Stimulated activated CD4-positive, alpha-beta T cell treated with anti-CD3 and anti-CD28 coated beads, Interleukin-12 subunit alpha, Interleukin-12 subunit beta, amount 100 ng/mL, for 4 hours (primary cell): ENCODE measurements around the gene PRH2.

Experiments
- DNase-seq: peaks from one replicate; pipeline ENCODE4 v3.0.0-alpha.2; 2020

The PRH2 gene

DNA sequence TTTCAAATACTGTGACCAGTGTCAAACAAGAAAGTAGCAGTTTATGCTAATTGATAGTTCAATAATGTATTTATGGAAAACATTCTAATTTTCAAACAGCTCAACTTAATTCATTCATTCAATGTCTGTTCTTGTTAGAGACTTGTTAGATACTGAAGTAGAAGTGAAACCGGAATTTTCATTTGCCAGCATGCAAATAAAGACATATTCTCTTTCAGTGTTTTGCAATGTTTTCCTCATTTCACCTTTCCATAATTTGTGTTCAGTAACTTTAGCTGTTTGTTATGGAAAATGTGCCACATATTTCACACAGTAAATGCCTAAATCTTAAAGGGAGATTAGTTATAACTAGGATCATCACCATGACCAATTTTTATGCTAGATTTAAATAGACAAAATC is 36.4 kb downstream of the PRH2 start:
- no peak for DNase-seq

DNA sequence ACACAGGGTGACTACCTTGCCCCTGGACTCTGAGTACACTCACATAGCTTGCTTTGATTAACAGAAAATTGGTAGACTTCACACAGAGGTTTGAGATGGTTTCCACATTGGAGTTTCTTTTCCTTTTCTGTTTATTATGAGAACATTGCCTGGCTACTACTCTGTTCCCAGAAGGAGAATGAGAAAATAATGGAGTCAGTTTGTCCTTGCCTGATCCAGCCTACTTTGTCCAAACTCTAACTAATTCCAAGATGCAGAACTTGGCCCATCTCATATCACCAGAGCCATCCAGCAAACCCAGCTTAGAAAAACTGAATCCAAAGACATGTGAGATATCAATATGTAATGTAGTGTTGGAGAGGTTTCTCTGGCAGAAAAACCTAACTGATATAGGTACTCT is 37.3 kb downstream of the PRH2 start:
- DNase-seq, result no peak

DNA sequence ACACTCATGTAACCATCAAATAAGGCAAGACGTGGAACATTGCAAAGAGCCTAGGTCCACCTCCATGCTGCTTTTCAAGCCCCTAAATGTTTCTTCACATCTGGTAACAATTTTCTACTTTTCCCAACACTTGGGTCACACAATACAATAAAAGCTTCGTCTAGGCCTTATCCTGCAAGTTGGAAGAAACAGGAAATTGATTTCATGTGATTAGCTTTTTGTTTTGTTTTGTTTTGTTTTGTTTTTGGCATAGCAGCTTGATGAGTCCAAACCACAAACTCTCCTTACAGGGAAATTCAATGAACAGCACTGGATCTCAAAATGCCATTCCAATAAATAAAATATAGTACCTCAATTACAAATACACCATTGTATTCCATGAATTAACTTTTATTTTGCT is 38.4 kb downstream of the PRH2 start:
- DNase-seq, result no peak

DNA sequence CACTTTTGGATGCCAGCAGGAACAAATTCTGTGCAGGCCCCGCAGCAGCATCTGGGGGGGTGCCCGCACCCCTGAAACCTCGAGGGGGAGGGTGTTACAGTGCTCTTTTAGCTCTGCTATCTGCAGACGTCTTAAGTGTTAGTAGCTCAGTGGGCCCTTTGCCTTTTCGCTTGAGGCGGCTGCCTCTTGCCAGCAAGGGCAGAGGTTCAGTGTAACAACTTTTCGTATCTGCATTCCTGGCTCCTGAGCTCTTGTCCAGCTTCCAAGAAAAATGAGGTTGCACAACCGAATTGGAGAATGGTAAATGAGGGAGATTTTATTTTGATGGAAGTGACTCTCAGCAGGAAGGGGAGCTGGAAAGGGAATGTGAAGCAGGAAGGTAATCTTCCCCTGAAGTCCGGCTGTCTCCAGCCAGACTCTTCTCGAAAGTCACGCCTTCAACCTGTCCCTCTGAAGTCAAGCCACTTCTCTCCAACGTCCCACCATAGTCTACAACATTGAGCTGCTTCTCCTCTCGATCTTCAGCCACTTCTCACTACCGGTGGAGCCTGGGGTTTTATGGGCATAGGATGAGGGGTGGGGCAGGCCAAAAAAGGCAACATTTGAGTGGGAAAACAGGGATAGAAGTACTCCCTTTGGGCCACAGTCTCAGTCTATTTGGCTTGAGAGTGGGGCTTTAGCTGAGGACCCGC is 39.9 kb downstream of the PRH2 start:
- DNase-seq, result no peak

DNA sequence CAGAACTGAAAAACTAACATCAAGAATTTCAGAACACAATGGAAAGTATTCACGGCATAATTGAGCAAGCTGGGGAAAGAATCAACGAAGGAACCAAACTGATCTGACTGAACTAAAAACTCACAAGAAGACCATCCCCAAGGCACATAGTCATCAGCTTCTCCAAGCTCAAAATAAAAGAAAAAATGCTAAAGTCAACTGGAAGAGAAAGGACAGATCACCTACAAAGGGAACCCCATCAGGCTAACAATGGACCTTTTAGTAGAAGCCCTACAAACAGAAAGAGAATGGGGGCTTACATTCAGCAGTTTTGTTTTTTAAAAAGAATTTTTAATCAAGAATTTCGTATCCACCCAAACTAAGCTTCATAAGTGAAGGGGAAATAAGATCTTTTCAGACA is 45.9 kb downstream of the PRH2 start:
- no peak for DNase-seq

DNA sequence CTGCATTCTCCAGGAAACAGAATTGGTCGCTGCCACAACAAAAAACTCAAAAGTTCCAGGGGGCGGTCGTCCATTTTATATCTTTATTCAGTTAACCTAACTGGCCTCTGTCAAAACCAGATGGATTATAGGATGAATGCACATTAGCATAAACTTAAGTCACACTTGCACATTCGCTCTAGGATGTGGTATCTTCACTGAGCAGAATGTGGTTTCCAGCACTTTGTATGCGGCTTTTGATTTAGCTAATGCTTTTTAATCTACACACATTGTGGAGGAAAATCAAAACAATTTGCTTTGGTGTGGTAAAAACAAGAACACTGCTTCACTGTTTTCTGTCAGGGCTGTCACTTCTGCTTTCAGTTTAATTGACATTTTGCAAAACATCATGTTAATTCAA is 53.2 kb downstream of the PRH2 start:
- DNase-seq, result no peak
